ENCODE measurements around the gene THBD. TPM values are rescaled to one million over a fixed set of nuclear protein-coding genes. Genes with fewer than 3 reads are reported as not detected.

THBD gene
- polyA plus RNA-seq, 4 donors, result 4.5 to 7.0 (median 5.6) TPM

- no peak for DNase-seq (ENCODE audit: low read depth in 4 of 4, low spot score in 2 of 4)
Measured at GRCh38 chr20:23018941-23019340, 30.5 kb downstream of the THBD start.

- no peak for DNase-seq (ENCODE audit: low read depth in 4 of 4, low spot score in 2 of 4)
Measured at GRCh38 chr20:23018432-23018831, 31.0 kb downstream of the THBD start.

- no peak for DNase-seq (ENCODE audit: low read depth in 4 of 4, low spot score in 2 of 4)
Measured at GRCh38 chr20:23017516-23017915, 32.0 kb downstream of the THBD start.

GRCh38 chr20:23013429-23013828 lies 36.0 kb downstream of the THBD start:
- DNase-seq (ENCODE audit: low read depth in 4 of 4, low spot score in 2 of 4), result no peak

GRCh38 chr20:23011008-23011721 lies 38.3 kb downstream of the THBD start:
- no peak for DNase-seq (ENCODE audit: low read depth in 4 of 4, low spot score in 2 of 4)

GRCh38 chr20:23010096-23010495 lies 39.4 kb downstream of the THBD start:
- DNase-seq (ENCODE audit: low read depth in 4 of 4, low spot score in 2 of 4), result no peak

- no peak for DNase-seq (ENCODE audit: low read depth in 4 of 4, low spot score in 2 of 4)
Measured at GRCh38 chr20:23009636-23010035, 39.8 kb downstream of the THBD start.

GRCh38 chr20:23008667-23009066 lies 40.8 kb downstream of the THBD start:
- no peak for DNase-seq (ENCODE audit: low read depth in 4 of 4, low spot score in 2 of 4)

- no peak for DNase-seq (ENCODE audit: low read depth in 4 of 4, low spot score in 2 of 4)
Measured at GRCh38 chr20:23007886-23008655, 41.4 kb downstream of the THBD start.

GRCh38 chr20:23007462-23007861 lies 42.0 kb downstream of the THBD start:
- no peak for DNase-seq (ENCODE audit: low read depth in 4 of 4, low spot score in 2 of 4)

- DNase-seq (ENCODE audit: low read depth in 4 of 4, low spot score in 2 of 4), result no peak
Measured at GRCh38 chr20:23005776-23006175, 43.7 kb downstream of the THBD start.

GRCh38 chr20:23003881-23004460 lies 45.5 kb downstream of the THBD start:
- no peak for DNase-seq (ENCODE audit: low read depth in 4 of 4, low spot score in 2 of 4)

- no peak for DNase-seq (ENCODE audit: low read depth in 4 of 4, low spot score in 2 of 4)
Measured at GRCh38 chr20:23003077-23003635, 46.3 kb downstream of the THBD start.

GRCh38 chr20:23002276-23002675 lies 47.2 kb downstream of the THBD start:
- no peak for DNase-seq (ENCODE audit: low read depth in 4 of 4, low spot score in 2 of 4)

GRCh38 chr20:23000232-23000947 lies 49.1 kb downstream of the THBD start:
- DNase-seq (ENCODE audit: low read depth in 4 of 4, low spot score in 2 of 4), result no peak

- no peak for DNase-seq (ENCODE audit: low read depth in 4 of 4, low spot score in 2 of 4)
Measured at GRCh38 chr20:22999756-23000155, 49.7 kb downstream of the THBD start.

- no peak for DNase-seq (ENCODE audit: low read depth in 4 of 4, low spot score in 2 of 4)
Measured at GRCh38 chr20:22998476-22998875, 51.0 kb downstream of the THBD start.

GRCh38 chr20:22995923-22996322 lies 53.5 kb downstream of the THBD start:
- DNase-seq (ENCODE audit: low read depth in 4 of 4, low spot score in 2 of 4), result no peak
